ES-I3 (cell line): Measurements from ENCODE around the gene TIGD2.

Source experiments
- H3K36me3 ChIP-seq: 2 replicates; pipeline ENCODE4 v1.6.1; 2013; ENCODE audit warnings: mild to moderate bottlenecking, low read length, control low read depth, moderate library complexity; ENCODE audit not compliant: insufficient read depth
- H3K4me1 ChIP-seq: 2 replicates; pipeline ENCODE4 v1.6.1; 2013; ENCODE audit warnings: mild to moderate bottlenecking, control low read depth, low read length; ENCODE audit not compliant: insufficient read depth
- H3K9ac ChIP-seq: 2 replicates; pipeline ENCODE4 v1.6.1; 2013; ENCODE audit warnings: low read depth, mild to moderate bottlenecking, low read length, moderate library complexity
- H3K9me3 ChIP-seq: 2 replicates; pipeline ENCODE4 v1.6.1; 2013; ENCODE audit warnings: mild to moderate bottlenecking, low read length, moderate library complexity; ENCODE audit not compliant: control insufficient read depth, insufficient read depth

Gene TIGD2

DNA sequence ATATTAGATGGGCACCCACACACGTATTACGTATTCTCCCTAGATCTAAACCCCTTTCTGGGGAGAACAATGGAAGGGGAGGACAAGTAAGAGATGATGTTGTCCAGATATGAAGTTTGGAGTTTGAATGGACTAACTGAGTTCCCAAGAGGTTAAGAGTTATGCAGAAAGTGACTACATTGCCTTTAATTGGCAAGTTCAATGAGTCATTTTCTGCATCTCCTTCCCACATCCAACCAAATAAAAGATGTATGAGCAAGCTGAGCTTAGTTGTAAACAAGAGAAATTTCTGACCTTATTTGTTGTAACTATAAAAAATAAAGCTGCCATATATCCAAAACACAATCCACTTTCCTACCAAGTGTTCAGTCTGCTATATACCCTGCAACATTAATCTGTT lies 50.5 kb downstream of the TIGD2 start:
- Histone ChIP-seq H3K4me1 (peaks cover 2% of the 10 kb centered on the region; the same call in 1 of the 2 replicates), H3K36me3 (no peaks in the 10 kb centered on the region), H3K9me3 (no peaks in the 10 kb centered on the region), H3K9ac (no peak overlapping the region)

DNA sequence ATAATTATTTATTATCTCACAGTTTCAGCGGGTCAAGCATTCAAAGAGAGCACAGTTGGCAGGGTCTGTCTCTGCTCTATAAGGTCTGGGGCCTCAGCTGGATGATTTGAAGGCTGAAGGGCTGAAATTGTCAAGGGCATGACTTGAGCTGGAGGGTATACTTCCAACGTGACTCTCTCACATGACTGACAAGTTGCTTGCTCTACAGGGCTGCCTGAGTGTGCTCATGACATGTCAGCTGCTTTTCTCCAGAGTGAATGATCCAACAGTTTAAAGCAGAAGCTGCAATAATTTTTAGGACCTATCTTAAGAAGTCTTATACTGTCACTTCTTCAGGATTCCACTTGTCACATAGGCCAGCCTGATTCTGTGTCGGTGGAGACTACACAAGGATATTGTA lies 51.2 kb downstream of the TIGD2 start:
- Histone ChIP-seq H3K36me3 (no peaks in the 10 kb centered on the region), H3K4me1 (peaks cover 7% of the 10 kb centered on the region; the same call in 1 of the 2 replicates), H3K9me3 (no peaks in the 10 kb centered on the region), H3K9ac (no peak overlapping the region)

DNA sequence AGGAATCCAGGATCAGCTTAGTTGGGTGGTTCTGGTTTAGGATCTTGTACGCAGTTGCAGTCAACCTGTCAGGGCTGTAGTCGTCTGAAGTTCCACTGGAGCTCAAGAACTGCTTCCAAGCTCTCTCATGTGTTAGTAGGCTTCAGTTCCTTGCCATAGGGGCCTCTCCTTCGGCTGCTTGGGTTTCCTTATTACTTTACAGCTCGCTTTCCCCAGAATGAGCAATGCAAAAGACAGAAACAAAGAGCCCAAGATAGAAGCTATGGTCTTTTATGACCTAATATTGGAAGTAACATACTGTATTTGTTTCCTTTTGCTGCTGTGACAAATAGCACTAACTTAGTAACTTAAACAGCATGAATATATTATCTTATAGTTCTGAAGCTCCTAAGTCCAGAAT lies 51.7 kb downstream of the TIGD2 start:
- Histone ChIP-seq H3K9ac (no peak overlapping the region), H3K4me1 (peaks cover 7% of the 10 kb centered on the region; the same call in 1 of the 2 replicates), H3K36me3 (no peaks in the 10 kb centered on the region), H3K9me3 (no peaks in the 10 kb centered on the region)

DNA sequence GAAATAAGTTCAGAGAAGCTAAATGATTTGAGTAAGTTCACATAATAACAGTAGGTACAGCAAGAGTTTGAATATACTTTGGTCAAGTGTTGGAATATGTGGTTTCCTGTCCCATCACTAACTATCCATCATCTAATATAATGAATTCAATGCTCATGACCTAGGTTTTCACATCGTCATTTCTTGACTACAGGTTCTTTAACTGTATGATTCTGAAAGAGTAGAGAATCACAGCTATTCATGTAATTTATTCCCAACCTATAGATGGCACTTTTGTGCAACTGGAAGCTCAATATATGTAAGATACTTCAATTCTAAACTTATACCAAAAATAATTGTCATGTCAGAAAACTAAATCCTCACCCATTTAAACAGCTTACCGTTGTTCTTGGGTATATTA lies 53.1 kb downstream of the TIGD2 start:
- no peaks in the 10 kb centered on the region for H3K9me3 ChIP-seq
- H3K9ac ChIP-seq: no peak overlapping the region
- H3K4me1 ChIP-seq: peaks cover 7% of the 10 kb centered on the region; the same call in 1 of the 2 replicates
- no peaks in the 10 kb centered on the region for H3K36me3 ChIP-seq
